IgD-negative memory B cell (primary cell): ENCODE measurements around the gene PROCR. TPM values are rescaled to one million over a fixed set of nuclear protein-coding genes. Genes with fewer than 3 reads are reported as not detected.

Experiments
- H3K27ac Mint-ChIP-seq, 3 donors: one replicate each; pipeline ENCODE4 v1.8.0; 2020 to 2022; ENCODE audit warnings: mild to moderate bottlenecking in 3 of 3, mixed read lengths in 3 of 3, moderate library complexity in 1 of 3
- H3K27me3 Mint-ChIP-seq: one replicate; pipeline ENCODE4 v1.8.0; 2021; ENCODE audit warnings: mixed read lengths
- H3K36me3 Mint-ChIP-seq: one replicate; pipeline ENCODE4 v1.8.0; 2020; ENCODE audit warnings: mild to moderate bottlenecking, mixed read lengths
- H3K4me1 Mint-ChIP-seq, 3 donors: one replicate each; pipeline ENCODE4 v1.8.0; 2020 to 2022; ENCODE audit warnings: mixed read lengths in 3 of 3, mild to moderate bottlenecking in 1 of 3
- H3K4me3 Mint-ChIP-seq, 4 donors: one replicate each; pipeline ENCODE4 v1.8.0; 2020 to 2022; ENCODE audit warnings: mild to moderate bottlenecking in 4 of 4, mixed read lengths in 4 of 4, moderate library complexity in 3 of 4
- H3K9me3 Mint-ChIP-seq, 3 donors: one replicate each; pipeline ENCODE4 v1.8.0; 2020 to 2021; ENCODE audit warnings: mixed read lengths in 3 of 3, mild to moderate bottlenecking in 1 of 3
- polyA plus RNA-seq: library from polyadenylated mRNA; unstranded; fragments of 300-500 nt; fragmentation: Illumina TruSeq; gene quantifications from one replicate; pipeline ENCODE4 v1.2.3, GENCODE V29; 2021

Gene PROCR
- polyA plus RNA-seq = not detected

GRCh38 chr20:35171753-35172433 is at the start of gene PROCR:
Gene PROCR, plus strand, starts transcription at chr20:35172072. Its CDS starts 83 bp downstream, at chr20:35172155.
- no peaks in the 10 kb centered on the region for H3K9me3 Mint-ChIP-seq
- H3K36me3 Mint-ChIP-seq = peaks cover 4% of the 10 kb centered on the region
- peak within 1 kb of the TSS in 3 of 4 donors; percentile 17 to 73 (median 39) for H3K4me3 Mint-ChIP-seq
- H3K4me1 Mint-ChIP-seq = peaks cover 7 to 9% (median 9%) of the 10 kb centered on the region in 3 donors
- peak within 1 kb of the TSS in 1 of 3 donors; percentile 94 for H3K27ac Mint-ChIP-seq
- no peaks in the 10 kb centered on the region for H3K27me3 Mint-ChIP-seq

- Mint-ChIP-seq H3K27me3 (no peaks in the 10 kb centered on the region), H3K27ac (no peak overlapping the region), H3K9me3 (no peaks in the 10 kb centered on the region), H3K4me3 (no peak overlapping the region), H3K4me1 (no peaks in the 10 kb centered on the region), H3K36me3 (peaks cover 2% of the 10 kb centered on the region)
Observed at GRCh38 chr20:35122756-35123405, 49.0 kb upstream of the PROCR start.

GRCh38 chr20:35125753-35126152 is 46.1 kb upstream of the PROCR start:
- Mint-ChIP-seq H3K27me3 (no peaks in the 10 kb centered on the region), H3K27ac (no peak overlapping the region), H3K4me1 (no peaks in the 10 kb centered on the region)

GRCh38 chr20:35129647-35130069 is 42.2 kb upstream of the PROCR start:
- Mint-ChIP-seq H3K4me1 (no peaks in the 10 kb centered on the region), H3K27ac (no peak overlapping the region), H3K36me3 (peaks cover 2% of the 10 kb centered on the region), H3K4me3 (no peak overlapping the region), H3K27me3 (no peaks in the 10 kb centered on the region), H3K9me3 (no peaks in the 10 kb centered on the region)

More at GRCh38 chr20:35125753-35126152, 46.1 kb upstream of the PROCR start:
- Mint-ChIP-seq H3K9me3 (no peaks in the 10 kb centered on the region), H3K4me3 (no peak overlapping the region), H3K36me3 (peaks cover 2% of the 10 kb centered on the region)

- H3K36me3 Mint-ChIP-seq = peaks cover 2% of the 10 kb centered on the region
- H3K4me1 Mint-ChIP-seq = no peaks in the 10 kb centered on the region
- H3K27me3 Mint-ChIP-seq = no peaks in the 10 kb centered on the region
- peak overlapping the region in 1 of 3 donors; percentile 16 for H3K27ac Mint-ChIP-seq
- no peaks in the 10 kb centered on the region for H3K9me3 Mint-ChIP-seq
- H3K4me3 Mint-ChIP-seq = no peak overlapping the region
Observed at GRCh38 chr20:35131934-35132333, 39.9 kb upstream of the PROCR start.

GRCh38 chr20:35133031-35133430 is 38.8 kb upstream of the PROCR start:
- Mint-ChIP-seq H3K27ac (no peak overlapping the region), H3K36me3 (peaks cover 3% of the 10 kb centered on the region), H3K9me3 (no peaks in the 10 kb centered on the region), H3K4me3 (no peak overlapping the region), H3K4me1 (no peaks in the 10 kb centered on the region), H3K27me3 (no peaks in the 10 kb centered on the region)

- H3K36me3 Mint-ChIP-seq = peaks cover 3% of the 10 kb centered on the region
- H3K4me1 Mint-ChIP-seq = no peaks in the 10 kb centered on the region
- no peak overlapping the region for H3K27ac Mint-ChIP-seq
- H3K9me3 Mint-ChIP-seq = no peaks in the 10 kb centered on the region
- H3K27me3 Mint-ChIP-seq = no peaks in the 10 kb centered on the region
- H3K4me3 Mint-ChIP-seq = no peak overlapping the region
Observed at GRCh38 chr20:35133735-35134134, 38.1 kb upstream of the PROCR start.

- H3K4me1 Mint-ChIP-seq = no peaks in the 10 kb centered on the region
- H3K27ac Mint-ChIP-seq = no peak overlapping the region
- no peak overlapping the region for H3K4me3 Mint-ChIP-seq
- H3K9me3 Mint-ChIP-seq = no peaks in the 10 kb centered on the region
- no peaks in the 10 kb centered on the region for H3K27me3 Mint-ChIP-seq
- peaks cover 3% of the 10 kb centered on the region for H3K36me3 Mint-ChIP-seq
Observed at GRCh38 chr20:35134472-35134871, 37.4 kb upstream of the PROCR start.

GRCh38 chr20:35134880-35135279 is 37.0 kb upstream of the PROCR start:
- no peak overlapping the region for H3K4me3 Mint-ChIP-seq
- no peaks in the 10 kb centered on the region for H3K9me3 Mint-ChIP-seq
- H3K4me1 Mint-ChIP-seq = no peaks in the 10 kb centered on the region
- H3K27ac Mint-ChIP-seq = no peak overlapping the region
- peaks cover 3% of the 10 kb centered on the region for H3K36me3 Mint-ChIP-seq
- no peaks in the 10 kb centered on the region for H3K27me3 Mint-ChIP-seq

- H3K36me3 Mint-ChIP-seq = peaks cover 3% of the 10 kb centered on the region
- H3K9me3 Mint-ChIP-seq = no peaks in the 10 kb centered on the region
- no peak overlapping the region for H3K4me3 Mint-ChIP-seq
- no peak overlapping the region for H3K27ac Mint-ChIP-seq
- H3K4me1 Mint-ChIP-seq = peaks cover 0 to 4% (median 2%) of the 10 kb centered on the region in 3 donors
- no peaks in the 10 kb centered on the region for H3K27me3 Mint-ChIP-seq
Observed at GRCh38 chr20:35135867-35136586, 35.8 kb upstream of the PROCR start.

GRCh38 chr20:35144694-35145093 is 27.2 kb upstream of the PROCR start:
- Mint-ChIP-seq H3K4me1 (peaks cover 36 to 42% (median 38%) of the 10 kb centered on the region in 3 donors), H3K9me3 (no peaks in the 10 kb centered on the region), H3K27ac (peak overlapping the region; percentile 61 to 97 (median 84))

GRCh38 chr20:35145141-35145564 is 26.7 kb upstream of the PROCR start:
- H3K27me3 Mint-ChIP-seq = no peaks in the 10 kb centered on the region
- peak overlapping the region; percentile 58 to 75 (median 64) for H3K4me3 Mint-ChIP-seq
- no peaks in the 10 kb centered on the region for H3K36me3 Mint-ChIP-seq
- H3K4me1 Mint-ChIP-seq = peaks cover 36 to 42% (median 37%) of the 10 kb centered on the region in 3 donors
- H3K27ac Mint-ChIP-seq = peak overlapping the region; percentile 61 to 97 (median 84)
- H3K9me3 Mint-ChIP-seq = no peaks in the 10 kb centered on the region

More at GRCh38 chr20:35144694-35145093, 27.2 kb upstream of the PROCR start:
- peak overlapping the region; percentile 58 to 75 (median 64) for H3K4me3 Mint-ChIP-seq
- no peaks in the 10 kb centered on the region for H3K36me3 Mint-ChIP-seq
- no peaks in the 10 kb centered on the region for H3K27me3 Mint-ChIP-seq

GRCh38 chr20:35146299-35146919 is 25.5 kb upstream of the PROCR start:
- H3K27me3 Mint-ChIP-seq = peaks cover under 1% of the 10 kb centered on the region
- H3K4me3 Mint-ChIP-seq = peak overlapping the region; percentile 97 to 99 (median 98)
- no peaks in the 10 kb centered on the region for H3K9me3 Mint-ChIP-seq
- peak overlapping the region; percentile 96 to 98 (median 98) for H3K27ac Mint-ChIP-seq
- peaks cover 32 to 40% (median 36%) of the 10 kb centered on the region in 3 donors for H3K4me1 Mint-ChIP-seq
- no peaks in the 10 kb centered on the region for H3K36me3 Mint-ChIP-seq

GRCh38 chr20:35146920-35147574 is 24.8 kb upstream of the PROCR start, which contains the start of gene EDEM2:
Gene EDEM2, minus strand, starts transcription at chr20:35147336. Its CDS starts 78 bp downstream, at chr20:35147258.
- peaks cover 1% of the 10 kb centered on the region for H3K27me3 Mint-ChIP-seq
- H3K36me3 Mint-ChIP-seq = no peaks in the 10 kb centered on the region
- H3K4me3 Mint-ChIP-seq = peak within 1 kb of the TSS; percentile 97 to 99 (median 98)
- no peaks in the 10 kb centered on the region for H3K9me3 Mint-ChIP-seq
- H3K4me1 Mint-ChIP-seq = peaks cover 31 to 37% (median 32%) of the 10 kb centered on the region in 3 donors
- peak within 1 kb of the TSS; percentile 96 to 98 (median 98) for H3K27ac Mint-ChIP-seq
